ENCODE data around the gene DDO.

Gene DDO

GRCh38 chr6:110418594-110418993 lies 3.2 kb upstream of the DDO start:
- no peak for DNase-seq

GRCh38 chr6:110414669-110415068 lies 706 bp downstream of the DDO start:
- no peak for DNase-seq

GRCh38 chr6:110412360-110412759 lies 3.0 kb downstream of the DDO start:
- peak; percentile 55 for DNase-seq

- DNase-seq = no peak
Measured at GRCh38 chr6:110410511-110410910, 4.9 kb downstream of the DDO start.

GRCh38 chr6:110409794-110410193 lies 5.6 kb downstream of the DDO start:
- DNase-seq = no peak

- DNase-seq = no peak
Measured at GRCh38 chr6:110408901-110409300, 6.5 kb downstream of the DDO start.

- DNase-seq = no peak
Measured at GRCh38 chr6:110404607-110405006, 10.8 kb downstream of the DDO start.

- no peak for DNase-seq
Measured at GRCh38 chr6:110401585-110402176, 13.7 kb downstream of the DDO start.

GRCh38 chr6:110400208-110400607 lies 15.2 kb downstream of the DDO start:
- no peak for DNase-seq

- no peak for DNase-seq
Measured at GRCh38 chr6:110399219-110400071, 15.9 kb downstream of the DDO start.

GRCh38 chr6:110398778-110399177 lies 16.6 kb downstream of the DDO start:
- no peak for DNase-seq

GRCh38 chr6:110395221-110395620 lies 20.2 kb downstream of the DDO start:
- no peak for DNase-seq

GRCh38 chr6:110394409-110394808 lies 21.0 kb downstream of the DDO start:
- no peak for DNase-seq

GRCh38 chr6:110392727-110393126 lies 22.6 kb downstream of the DDO start:
- DNase-seq = no peak

GRCh38 chr6:110390404-110390803 lies 25.0 kb downstream of the DDO start:
- DNase-seq = no peak

GRCh38 chr6:110389689-110390382 lies 25.5 kb downstream of the DDO start:
- DNase-seq = no peak

- DNase-seq = no peak
Measured at GRCh38 chr6:110387986-110388385, 27.4 kb downstream of the DDO start.

GRCh38 chr6:110385458-110385863 lies 29.9 kb downstream of the DDO start:
- DNase-seq = no peak

- DNase-seq = no peak
Measured at GRCh38 chr6:110378552-110378951, 36.8 kb downstream of the DDO start.

GRCh38 chr6:110369066-110369465 lies 46.3 kb downstream of the DDO start:
- DNase-seq = no peak

GRCh38 chr6:110368284-110368683 lies 47.1 kb downstream of the DDO start:
- no peak for DNase-seq

- no peak for DNase-seq
Measured at GRCh38 chr6:110367825-110368224, 47.5 kb downstream of the DDO start.

GRCh38 chr6:110366975-110367374 lies 48.4 kb downstream of the DDO start:
- no peak for DNase-seq

- DNase-seq = no peak
Measured at GRCh38 chr6:110366256-110366655, 49.1 kb downstream of the DDO start.

Data from SHP77 treated with DMSO at 0.1 percent for 48 hours (cell line).